Left ventricle myocardium inferior (tissue), 1 donor: ENCODE data around the gene DIP2B. TPM values are rescaled to one million over a fixed set of nuclear protein-coding genes. Genes with fewer than 3 reads are reported as not detected.
"Not testable (repeated sequence)": the region's sequence is repeated elsewhere in the genome, so short reads cannot be mapped to it uniquely, and the experiment has no call there.

Experiments used
- DNase-seq: peaks from one replicate; pipeline ENCODE4 v3.0.0-alpha.2; 2020
- H3K27ac ChIP-seq: fragments of 200-600 bp; replicated peaks from 2 replicates; pipeline ENCODE4 v1.8.0; 2021
- H3K27me3 ChIP-seq: fragments of 200-600 bp; 2 replicates; pipeline ENCODE4 v1.8.0; 2021; ENCODE audit warnings: low read depth
- H3K36me3 ChIP-seq: fragments of 200-600 bp; 2 replicates; pipeline ENCODE4 v1.8.0; 2021
- H3K4me1 ChIP-seq: fragments of 200-600 bp; 2 replicates; pipeline ENCODE4 v1.8.0; 2021
- H3K4me3 ChIP-seq: fragments of 200-600 bp; 2 replicates; pipeline ENCODE4 v1.8.0; 2021; ENCODE audit warnings: mild to moderate bottlenecking, moderate library complexity
- H3K9me3 ChIP-seq: fragments of 200-600 bp; replicated peaks from 2 replicates; pipeline ENCODE4 v1.8.0; 2021
- CTCF ChIP-seq: fragments of 200-600 bp; IDR thresholded peaks from 2 replicates; pipeline ENCODE4 v1.8.0; 2021; ENCODE audit warnings: antibody characterized with exemption, mild to moderate bottlenecking, borderline replicate concordance
- intact Hi-C: fragments of 100-400 bp; cut with micrococcal nuclease; formaldehyde crosslinking; loops from one replicate; pipeline ENCODE4 v1.11.0; 2022
- total RNA-seq: library from RNA; stranded (reverse); fragmentation: NEBNext Ultra II Directional; extraction: Animal tissue kit (Norgen Biotek cat#: 25700); gene quantifications from one replicate; pipeline ENCODE4 v1.2.1, GENCODE V29; 2021
- donor health status: DM: no; HTN: yes; CAD: no; lungs with severe emphysema.

DIP2B gene
- total RNA-seq, 1 donor from 2014 or later: 13.2 TPM

- intact Hi-C loops: no loop called here
- DNase-seq: no peak
- TF ChIP-seq CTCF: no peak
- H3K9me3 ChIP-seq: no peaks in the 10 kb centered on the region
- no peaks in the 10 kb centered on the region for H3K27me3 ChIP-seq
- no peak overlapping the region for H3K4me3 ChIP-seq
- H3K36me3 ChIP-seq: no peaks in the 10 kb centered on the region
- no peak overlapping the region for H3K27ac ChIP-seq
- H3K4me1 ChIP-seq: peaks cover 25% of the 10 kb centered on the region
Measured at GRCh38 chr12:50551866-50552265, 47.1 kb downstream of the DIP2B start.

- H3K27ac ChIP-seq: no peak overlapping the region
- H3K4me1 ChIP-seq: peaks cover 25% of the 10 kb centered on the region
- intact Hi-C loops: no loop called here
- H3K9me3 ChIP-seq: no peaks in the 10 kb centered on the region
- H3K27me3 ChIP-seq: no peaks in the 10 kb centered on the region
- no peaks in the 10 kb centered on the region for H3K36me3 ChIP-seq
- TF ChIP-seq CTCF: no peak
- DNase-seq: no peak
- H3K4me3 ChIP-seq: no peak overlapping the region
Measured at GRCh38 chr12:50554651-50555050, 49.9 kb downstream of the DIP2B start.

- Histone ChIP-seq H3K27me3 (no peaks in the 10 kb centered on the region), H3K27ac (no peak overlapping the region), H3K36me3 (no peaks in the 10 kb centered on the region), H3K4me1 (peaks cover 17% of the 10 kb centered on the region), H3K4me3 (no peak overlapping the region), H3K9me3 (no peaks in the 10 kb centered on the region)
- DNase-seq: no peak
- intact Hi-C loops: no loop called here
- TF ChIP-seq CTCF: no peak
Measured at GRCh38 chr12:50555471-50555885, 50.7 kb downstream of the DIP2B start.

GRCh38 chr12:50556273-50556672, 51.5 kb downstream of the DIP2B start:
- TF ChIP-seq CTCF: no peak
- Histone ChIP-seq H3K9me3 (no peaks in the 10 kb centered on the region), H3K4me3 (no peak overlapping the region), H3K36me3 (no peaks in the 10 kb centered on the region), H3K27ac (no peak overlapping the region), H3K27me3 (no peaks in the 10 kb centered on the region), H3K4me1 (peaks cover 14% of the 10 kb centered on the region)
- intact Hi-C loops: no loop called here
- no peak for DNase-seq

GRCh38 chr12:50556796-50557195, 52.0 kb downstream of the DIP2B start:
- H3K4me1 ChIP-seq: peaks cover 19% of the 10 kb centered on the region
- H3K27ac ChIP-seq, H3K27me3 ChIP-seq, DNase-seq, intact Hi-C loops, H3K9me3 ChIP-seq, H3K36me3 ChIP-seq, H3K4me3 ChIP-seq: not testable (repeated sequence)

GRCh38 chr12:50557421-50557820, 52.6 kb downstream of the DIP2B start:
- Histone ChIP-seq H3K4me3 (no peak overlapping the region), H3K36me3 (no peaks in the 10 kb centered on the region), H3K9me3 (no peaks in the 10 kb centered on the region), H3K27me3 (no peaks in the 10 kb centered on the region), H3K27ac (no peak overlapping the region), H3K4me1 (peaks cover 25% of the 10 kb centered on the region)
- intact Hi-C loops: no loop called here
- DNase-seq: no peak
- no peak for TF ChIP-seq CTCF
